ENCODE results near the gene NEK3. TPM values are rescaled to one million over a fixed set of nuclear protein-coding genes. Genes with fewer than 3 reads are reported as not detected.

The NEK3 gene
- total RNA-seq, 4 donors from 2014 or later, result 2.2 to 9.0 (median 5.8) TPM

- TF ChIP-seq, protein P1, sequence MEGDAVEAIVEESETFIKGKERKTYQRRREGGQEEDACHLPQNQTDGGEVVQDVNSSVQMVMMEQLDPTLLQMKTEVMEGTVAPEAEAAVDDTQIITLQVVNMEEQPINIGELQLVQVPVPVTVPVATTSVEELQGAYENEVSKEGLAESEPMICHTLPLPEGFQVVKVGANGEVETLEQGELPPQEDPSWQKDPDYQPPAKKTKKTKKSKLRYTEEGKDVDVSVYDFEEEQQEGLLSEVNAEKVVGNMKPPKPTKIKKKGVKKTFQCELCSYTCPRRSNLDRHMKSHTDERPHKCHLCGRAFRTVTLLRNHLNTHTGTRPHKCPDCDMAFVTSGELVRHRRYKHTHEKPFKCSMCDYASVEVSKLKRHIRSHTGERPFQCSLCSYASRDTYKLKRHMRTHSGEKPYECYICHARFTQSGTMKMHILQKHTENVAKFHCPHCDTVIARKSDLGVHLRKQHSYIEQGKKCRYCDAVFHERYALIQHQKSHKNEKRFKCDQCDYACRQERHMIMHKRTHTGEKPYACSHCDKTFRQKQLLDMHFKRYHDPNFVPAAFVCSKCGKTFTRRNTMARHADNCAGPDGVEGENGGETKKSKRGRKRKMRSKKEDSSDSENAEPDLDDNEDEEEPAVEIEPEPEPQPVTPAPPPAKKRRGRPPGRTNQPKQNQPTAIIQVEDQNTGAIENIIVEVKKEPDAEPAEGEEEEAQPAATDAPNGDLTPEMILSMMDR (IDR thresholded peaks at IDR 0.05), result no peak
- no peak for TF ChIP-seq POLR2A (IDR thresholded peaks at IDR 0.05)
- H3K4me1 ChIP-seq, result peaks cover 6 to 30% (median 18%) of the 10 kb centered on the region in 3 donors
- H3K27ac ChIP-seq, result no peak overlapping the region
- H3K9me3 ChIP-seq, result no peaks in the 10 kb centered on the region
- no peak overlapping the region for H3K4me3 ChIP-seq
- peaks cover 0 to 19% (median 0%) of the 10 kb centered on the region in 3 donors for H3K36me3 ChIP-seq
- intact Hi-C loops (cut with DNase I), result no loop called here
- no peak for DNase-seq
- WGBS, 2 donors, result 87 to 89% methylated on average over 1 of the region's 1 CpG
- H3K27me3 ChIP-seq, result no peaks in the 10 kb centered on the region
Measured at GRCh38 chr13:52155177-52155576, 4.2 kb downstream of the NEK3 start.

DNA sequence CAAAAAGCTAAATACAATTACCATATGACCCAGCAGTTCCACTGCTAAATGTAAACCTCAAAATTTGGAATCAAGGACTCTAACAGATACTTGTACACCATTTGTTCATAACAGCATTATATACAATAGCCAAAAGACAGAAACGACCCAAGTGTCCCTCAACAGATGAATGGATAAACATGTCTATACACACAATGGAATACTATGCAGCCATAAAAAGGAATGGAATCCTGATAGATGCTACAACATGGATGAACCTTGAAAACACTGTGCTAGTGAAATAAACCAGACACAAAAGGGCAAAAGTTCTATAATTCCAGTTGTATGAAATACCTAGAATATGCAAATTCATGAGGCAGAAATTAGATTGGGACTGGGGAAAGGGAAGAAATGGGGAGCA is 12.2 kb downstream of the NEK3 start:
- Histone ChIP-seq H3K36me3 (peaks cover 0 to 73% (median 0%) of the 10 kb centered on the region in 3 donors), H3K27me3 (no peaks in the 10 kb centered on the region), H3K9me3 (no peaks in the 10 kb centered on the region), H3K4me1 (no peaks in the 10 kb centered on the region), H3K4me3 (no peak overlapping the region), H3K27ac (no peak overlapping the region)
- 53 to 75% methylated on average over 1 of the region's 1 CpG for WGBS, 2 donors
- TF ChIP-seq POLR2A (IDR thresholded peaks at IDR 0.05), result no peak
- TF ChIP-seq, protein P1 (IDR thresholded peaks at IDR 0.05), result no peak
- DNase-seq, result no peak
- intact Hi-C loops (cut with DNase I), result no loop called here

GRCh38 chr13:52141299-52141698 is 18.1 kb downstream of the NEK3 start:
- Histone ChIP-seq H3K4me3 (no peak overlapping the region), H3K27me3 (no peaks in the 10 kb centered on the region), H3K9me3 (no peaks in the 10 kb centered on the region), H3K36me3 (peaks cover 0 to 76% (median 0%) of the 10 kb centered on the region in 3 donors), H3K27ac (no peak overlapping the region), H3K4me1 (no peaks in the 10 kb centered on the region)
- TF ChIP-seq POLR2A (IDR thresholded peaks at IDR 0.05), result no peak
- TF ChIP-seq, protein P1 (IDR thresholded peaks at IDR 0.05), result no peak
- WGBS, 2 donors, result 56 to 62% methylated on average over 2 of the region's 2 CpGs
- intact Hi-C loops (cut with DNase I), result no loop called here
- DNase-seq, result no peak

DNA sequence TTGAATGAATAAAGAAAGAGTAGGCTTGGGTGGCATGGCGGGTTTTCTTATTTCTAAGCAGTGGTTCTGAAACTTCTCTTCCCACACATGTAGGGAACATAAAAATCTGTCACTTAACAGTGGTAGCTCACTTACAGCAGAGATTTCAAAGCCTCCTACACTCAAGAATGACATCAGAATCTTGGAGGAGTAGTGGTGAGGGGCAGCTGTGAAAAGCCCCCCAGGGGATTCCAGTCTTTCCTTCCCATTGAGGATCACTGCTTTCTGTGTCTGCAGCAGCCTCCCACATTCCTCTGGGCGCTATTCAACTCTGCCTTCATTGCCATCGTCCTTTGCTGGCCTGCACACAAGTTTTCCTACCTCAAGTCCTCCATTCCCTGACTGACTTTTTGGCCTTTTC is 21.9 kb downstream of the NEK3 start:
- H3K4me3 ChIP-seq, result no peak overlapping the region
- no peaks in the 10 kb centered on the region for H3K9me3 ChIP-seq
- peaks cover 0 to 86% (median 0%) of the 10 kb centered on the region in 3 donors for H3K36me3 ChIP-seq
- WGBS, 2 donors, result 82 to 84% methylated on average over 3 of the region's 3 CpGs
- H3K27me3 ChIP-seq, result no peaks in the 10 kb centered on the region
- H3K27ac ChIP-seq, result no peak overlapping the region
- DNase-seq, result no peak
- H3K4me1 ChIP-seq, result no peaks in the 10 kb centered on the region
- TF ChIP-seq, protein P1 (IDR thresholded peaks at IDR 0.05), result no peak
- no peak for TF ChIP-seq POLR2A (IDR thresholded peaks at IDR 0.05)
- intact Hi-C loops (cut with DNase I), result no loop called here

DNA sequence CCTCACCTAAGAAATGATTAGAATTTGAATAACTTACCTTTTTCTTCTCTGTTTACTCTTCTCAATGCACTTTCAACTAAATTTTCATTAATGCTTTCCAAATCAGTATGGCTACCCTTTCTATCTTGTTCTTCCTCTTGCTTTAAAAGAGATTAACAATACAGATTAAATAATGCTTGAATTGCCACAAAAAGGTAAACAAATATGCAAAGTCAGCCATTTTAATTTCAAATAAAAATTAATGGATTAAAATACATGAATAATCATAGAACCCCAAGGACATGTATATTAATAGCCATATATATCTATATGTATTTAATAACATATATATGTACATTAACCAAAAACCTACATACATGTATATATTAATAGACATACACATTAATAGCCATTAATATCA is 22.6 kb downstream of the NEK3 start:
- H3K27ac ChIP-seq, result no peak overlapping the region
- DNase-seq, result no peak
- intact Hi-C loops (cut with DNase I), result no loop called here
- no peaks in the 10 kb centered on the region for H3K27me3 ChIP-seq
- H3K9me3 ChIP-seq, result no peaks in the 10 kb centered on the region
- peaks cover 0 to 91% (median 4%) of the 10 kb centered on the region in 3 donors for H3K36me3 ChIP-seq
- H3K4me3 ChIP-seq, result no peak overlapping the region
- no peak for TF ChIP-seq POLR2A (IDR thresholded peaks at IDR 0.05)
- TF ChIP-seq, protein P1 (IDR thresholded peaks at IDR 0.05), result no peak
- no peaks in the 10 kb centered on the region for H3K4me1 ChIP-seq
